CD14-positive monocyte (primary cell): Measurements from ENCODE around the gene OXNAD1. TPM values are rescaled to one million over a fixed set of nuclear protein-coding genes. Genes with fewer than 3 reads are reported as not detected.
A peak's percentile ranks its signal among the peaks of the same experiment; 100 is the strongest.

Experiments
- DNase-seq, 3 donors: peaks; one replicate each; pipeline ENCODE4 v3.0.0-alpha.2; 2011 to 2022
- H2AFZ ChIP-seq: 2 replicates; pipeline ENCODE4 v1.6.0; 2012; ENCODE audit warnings: mild to moderate bottlenecking, low read depth, low read length, inconsistent platforms; ENCODE audit not compliant: insufficient read depth, poor library complexity, severe bottlenecking
- H3K27ac ChIP-seq, 2 donors: 1 replicate in 1 of 2; 2 replicates in 1 of 2; pipeline ENCODE4 v1.5.1; 2012 to 2013; ENCODE audit warnings: low read length in 2 of 2, control low read depth in 1 of 2, inconsistent platforms in 1 of 2, low read depth in 1 of 2, mild to moderate bottlenecking in 1 of 2
- H3K27me3 ChIP-seq, 2 donors: one replicate each; pipeline versions ENCODE4 v1.6.0 to v1.6.1; 2011 to 2013; ENCODE audit warnings: low read length in 2 of 2; ENCODE audit not compliant: control insufficient read depth in 2 of 2, insufficient read depth in 2 of 2
- H3K36me3 ChIP-seq, 2 donors: replicated peaks in 1 of 2; 1 replicate in 1 of 2; 2 replicates in 1 of 2; pipeline versions ENCODE4 v1.5.1 to v1.6.1; 2012 to 2013; ENCODE audit warnings: low read length in 2 of 2, control low read depth in 1 of 2, inconsistent platforms in 1 of 2, mild to moderate bottlenecking in 1 of 2; ENCODE audit not compliant: insufficient read depth in 2 of 2, control insufficient read depth in 1 of 2
- H3K4me1 ChIP-seq, 2 donors: 1 replicate in 1 of 2; 2 replicates in 1 of 2; pipeline versions ENCODE4 v1.5.1 to v1.6.1; 2012 to 2013; ENCODE audit warnings: low read length in 2 of 2, control low read depth in 1 of 2, inconsistent platforms in 1 of 2, mild to moderate bottlenecking in 1 of 2, moderate library complexity in 1 of 2; ENCODE audit not compliant: insufficient read depth in 2 of 2, control insufficient read depth in 1 of 2
- H3K4me2 ChIP-seq: replicated peaks from 2 replicates; pipeline ENCODE3; 2012; ENCODE audit warnings: low read length, moderate library complexity, mild to moderate bottlenecking; ENCODE audit not compliant: poor library complexity, severe bottlenecking; ENCODE audit errors: extremely low read depth
- H3K4me3 ChIP-seq, 3 experiments: fragments of 200-600 bp in 1 of 3; sonication (generic) in 1 of 3; replicated peaks in 1 of 3; 1 replicate in 2 of 3; 2 replicates in 1 of 3; pipeline ENCODE4 v1.5.1; 2011 to 2013; ENCODE audit warnings: low read length in 3 of 3, mild to moderate bottlenecking in 3 of 3, control low read depth in 2 of 3, low read depth in 2 of 3, inconsistent platforms in 1 of 3, moderate library complexity in 1 of 3
- H3K79me2 ChIP-seq: 2 replicates; pipeline ENCODE4 v1.6.0; 2012; ENCODE audit warnings: mild to moderate bottlenecking, control low read depth, inconsistent platforms, low read length, moderate library complexity; ENCODE audit not compliant: insufficient read depth
- H3K9ac ChIP-seq: 2 replicates; pipeline ENCODE4 v1.6.0; 2017; ENCODE audit warnings: low read length, mild to moderate bottlenecking; ENCODE audit not compliant: insufficient read depth, poor library complexity, severe bottlenecking
- H3K9me3 ChIP-seq, 2 donors: replicated peaks in 1 of 2; 1 replicate in 1 of 2; 2 replicates in 1 of 2; pipeline versions ENCODE4 v1.5.1 to v1.6.1; 2012 to 2013; ENCODE audit warnings: low read length in 2 of 2, control low read depth in 1 of 2; ENCODE audit not compliant: control insufficient read depth in 1 of 2, insufficient read depth in 1 of 2
- H4K20me1 ChIP-seq: 2 replicates; pipeline ENCODE4 v1.6.0; 2012; ENCODE audit warnings: mild to moderate bottlenecking, low read length, control low read depth, moderate library complexity; ENCODE audit not compliant: insufficient read depth
- H3K27ac Mint-ChIP-seq, 7 donors: one replicate each; pipeline ENCODE4 v1.8.0; 2020; ENCODE audit warnings: mild to moderate bottlenecking in 7 of 7, mixed read lengths in 7 of 7, moderate library complexity in 6 of 7, inconsistent platforms in 2 of 7
- H3K27me3 Mint-ChIP-seq, 3 donors: one replicate each; pipeline ENCODE4 v1.8.0; 2021 to 2022; ENCODE audit warnings: low read depth in 3 of 3, mild to moderate bottlenecking in 3 of 3, mixed read lengths in 3 of 3, moderate library complexity in 3 of 3, inconsistent platforms in 1 of 3
- H3K36me3 Mint-ChIP-seq, 2 donors: one replicate each; pipeline ENCODE4 v1.8.0; 2020; ENCODE audit warnings: mixed read lengths in 2 of 2, inconsistent platforms in 1 of 2, mild to moderate bottlenecking in 1 of 2
- H3K4me1 Mint-ChIP-seq: one replicate; pipeline ENCODE4 v1.8.0; 2020; ENCODE audit warnings: mild to moderate bottlenecking, mixed read lengths
- H3K4me3 Mint-ChIP-seq, 2 donors: one replicate each; pipeline ENCODE4 v1.8.0; 2020; ENCODE audit warnings: mild to moderate bottlenecking in 2 of 2, mixed read lengths in 2 of 2, moderate library complexity in 1 of 2
- H3K9me3 Mint-ChIP-seq, 7 donors: one replicate each; pipeline ENCODE4 v1.8.0; 2020 to 2022; ENCODE audit warnings: mixed read lengths in 7 of 7, mild to moderate bottlenecking in 6 of 7, moderate library complexity in 6 of 7, inconsistent platforms in 2 of 7
- CTCF ChIP-seq: fragments of 200-600 bp; IDR thresholded peaks from one replicate; pipeline ENCODE4 v1.8.0; 2022; ENCODE audit warnings: antibody characterized with exemption, mild to moderate bottlenecking
- WGBS: methylation state at CpG from one replicate; pipeline ENCODE4 v1.1.5; 2013; ENCODE audit warnings: missing lambda C conversion rate; ENCODE audit not compliant: insufficient coverage; 5-methylcytosine and 5-hydroxymethylcytosine counted together
- intact Hi-C, 2 donors: fragments of 100-400 bp; cut with micrococcal nuclease; formaldehyde crosslinking; loops; one replicate each; pipeline versions ENCODE4 v1.15.0 to v1.15.1; 2023
- polyA plus RNA-seq, 3 donors: library from polyadenylated mRNA; depleted of rRNA in 1 of 3; unstranded in 2 of 3; stranded (reverse) in 1 of 3; fragments of 300-500 nt in 2 of 3; fragments of >200 nt in 1 of 3; fragmentation: Illumina TruSeq in 2 of 3; gene quantifications; 1 replicate in 2 of 3; 2 replicates in 1 of 3; pipeline ENCODE4 v1.2.3, GENCODE V29; 2012 to 2021

Gene OXNAD1
- polyA plus RNA-seq, 3 donors: 3.7 to 5.1 (median 4.4) TPM

- Mint-ChIP-seq H3K4me3 (no peak overlapping the region), H3K4me1 (peaks cover 35% of the 10 kb centered on the region), H3K27me3 (no peaks in the 10 kb centered on the region), H3K27ac (peak overlapping the region in 3 of 7 donors; percentile 17 to 34 (median 25)), H3K9me3 (peaks cover 0 to 7% (median 4%) of the 10 kb centered on the region in 7 donors), H3K36me3 (peaks cover 34 to 48% of the 10 kb centered on the region in 2 donors)
- Histone ChIP-seq H3K27me3 (no peaks in the 10 kb centered on the region), H3K79me2 (no peaks in the 10 kb centered on the region), H3K27ac (peak overlapping the region in 1 of 2 donors; percentile 52), H2AFZ (no peak overlapping the region), H3K4me2 (no peak overlapping the region), H3K36me3 (peaks cover 7 to 43% of the 10 kb centered on the region in 2 donors), H4K20me1 (no peaks in the 10 kb centered on the region), H3K4me1 (peaks cover 17 to 26% of the 10 kb centered on the region in 2 donors), H3K9ac (no peak overlapping the region), H3K4me3 (no peak overlapping the region), H3K9me3 (no peaks in the 10 kb centered on the region)
- DNase-seq: peak; percentile 9 to 37 (median 25)
- intact Hi-C loops: loop anchor here in 1 of 2 donors (2.0 kb wide), 1 partner anchor 261 kb away; no protein-coding TSS in a partner anchor
- WGBS: no CpG with 5 or more reads among the region's 3 CpGs
- peak; percentile 84 for TF ChIP-seq CTCF
Observed at GRCh38 chr3:16290007-16290826, 25.2 kb downstream of the OXNAD1 start.

- Histone ChIP-seq H3K4me1 (peaks cover 19 to 26% of the 10 kb centered on the region in 2 donors), H3K27ac (peak overlapping the region in 1 of 2 donors; percentile 52), H3K4me2 (no peak overlapping the region), H4K20me1 (no peaks in the 10 kb centered on the region), H3K9me3 (no peaks in the 10 kb centered on the region), H2AFZ (no peak overlapping the region), H3K79me2 (no peaks in the 10 kb centered on the region), H3K36me3 (peaks cover 8 to 49% of the 10 kb centered on the region in 2 donors), H3K27me3 (no peaks in the 10 kb centered on the region), H3K4me3 (no peak overlapping the region), H3K9ac (no peak overlapping the region)
- H3K27ac Mint-ChIP-seq: peak overlapping the region in 4 of 7 donors; percentile 17 to 81 (median 30)
- peak in 1 of 3 donors; percentile 30 for DNase-seq
- WGBS: no CpG with 5 or more reads among the region's 2 CpGs
- peaks cover 0 to under 1% (median 0%) of the 10 kb centered on the region in 3 donors for H3K27me3 Mint-ChIP-seq
- intact Hi-C loops: loop anchor here in 1 of 2 donors (2.0 kb wide), 1 partner anchor 260 kb away; no protein-coding TSS in a partner anchor
- peaks cover 0 to 7% (median 4%) of the 10 kb centered on the region in 7 donors for H3K9me3 Mint-ChIP-seq
- no peak overlapping the region for H3K4me3 Mint-ChIP-seq
- H3K36me3 Mint-ChIP-seq: peaks cover 38 to 54% of the 10 kb centered on the region in 2 donors
- TF ChIP-seq CTCF: no peak
- peaks cover 41% of the 10 kb centered on the region for H3K4me1 Mint-ChIP-seq
Observed at GRCh38 chr3:16290827-16291196, 25.8 kb downstream of the OXNAD1 start.
